HG03442 (cell line): ENCODE results near the gene OSBPL1A.

Experiments
- ATAC-seq: cut with Tn5 transposase; IDR thresholded peaks from one replicate; pipeline ENCODE4 v1.9.1; 2021; ENCODE audit warnings: mild to moderate bottlenecking, moderate library complexity; ENCODE audit not compliant: unreplicated experiment

OSBPL1A gene

GRCh38 chr18:24344509-24344908 is 53.1 kb downstream of the OSBPL1A start:
- ATAC-seq = no peak

GRCh38 chr18:24342347-24342746 is 55.3 kb downstream of the OSBPL1A start:
- no peak for ATAC-seq

GRCh38 chr18:24341361-24341760 is 56.3 kb downstream of the OSBPL1A start:
- ATAC-seq = no peak

- no peak for ATAC-seq
These were observed 64.5 kb downstream of the OSBPL1A start for GRCh38 chr18:24333084-24333483.

- ATAC-seq = no peak
These were observed 71.4 kb downstream of the OSBPL1A start for GRCh38 chr18:24326211-24326610.

GRCh38 chr18:24322584-24323136 is 75.0 kb downstream of the OSBPL1A start:
- no peak for ATAC-seq

- no peak for ATAC-seq
These were observed 76.6 kb downstream of the OSBPL1A start for GRCh38 chr18:24321071-24321470.

- no peak for ATAC-seq
These were observed 77.9 kb downstream of the OSBPL1A start for GRCh38 chr18:24319757-24320156.

- ATAC-seq = no peak
These were observed 80.3 kb downstream of the OSBPL1A start for GRCh38 chr18:24317370-24317769.

GRCh38 chr18:24315170-24315569 is 82.5 kb downstream of the OSBPL1A start:
- no peak for ATAC-seq

GRCh38 chr18:24306201-24306600 is 91.4 kb downstream of the OSBPL1A start:
- no peak for ATAC-seq

GRCh38 chr18:24300703-24301102 is 96.9 kb downstream of the OSBPL1A start:
- no peak for ATAC-seq

GRCh38 chr18:24296276-24296675 is 101.3 kb downstream of the OSBPL1A start:
- no peak for ATAC-seq

- no peak for ATAC-seq
These were observed 104.4 kb downstream of the OSBPL1A start for GRCh38 chr18:24293254-24293653.

- ATAC-seq = no peak
These were observed 119.0 kb downstream of the OSBPL1A start for GRCh38 chr18:24278591-24278990.

- ATAC-seq = no peak
These were observed 120.0 kb downstream of the OSBPL1A start for GRCh38 chr18:24277516-24278195.

GRCh38 chr18:24276994-24277393 is 120.6 kb downstream of the OSBPL1A start:
- ATAC-seq = no peak

- no peak for ATAC-seq
These were observed 122.8 kb downstream of the OSBPL1A start for GRCh38 chr18:24274837-24275236.

GRCh38 chr18:24273596-24273995 is 124.0 kb downstream of the OSBPL1A start:
- no peak for ATAC-seq

GRCh38 chr18:24272229-24272525 is 125.4 kb downstream of the OSBPL1A start:
- no peak for ATAC-seq

GRCh38 chr18:24271381-24272228 is 126.0 kb downstream of the OSBPL1A start:
- ATAC-seq = peak; percentile 52

- no peak for ATAC-seq
These were observed 126.7 kb downstream of the OSBPL1A start for GRCh38 chr18:24270937-24271380.
